Measurements from ENCODE around the gene LLGL2.

LLGL2 gene

GRCh38 chr17:75478508-75478907 lies 47.0 kb upstream of the LLGL2 start:
- H2AFZ ChIP-seq (ENCODE audit: low read depth) = no peak overlapping the region
- H3K4me2 ChIP-seq = no peak overlapping the region
- H4K20me1 ChIP-seq (ENCODE audit: insufficient read depth) = no peaks in the 10 kb centered on the region
- no peak overlapping the region for H3K9ac ChIP-seq
- H3K27me3 ChIP-seq (ENCODE audit: insufficient read depth, low read depth) = no peaks in the 10 kb centered on the region
- H3K27ac ChIP-seq = no peak overlapping the region
- no peaks in the 10 kb centered on the region for H3K36me3 ChIP-seq (ENCODE audit: insufficient read depth)
- TF ChIP-seq, protein P1, sequence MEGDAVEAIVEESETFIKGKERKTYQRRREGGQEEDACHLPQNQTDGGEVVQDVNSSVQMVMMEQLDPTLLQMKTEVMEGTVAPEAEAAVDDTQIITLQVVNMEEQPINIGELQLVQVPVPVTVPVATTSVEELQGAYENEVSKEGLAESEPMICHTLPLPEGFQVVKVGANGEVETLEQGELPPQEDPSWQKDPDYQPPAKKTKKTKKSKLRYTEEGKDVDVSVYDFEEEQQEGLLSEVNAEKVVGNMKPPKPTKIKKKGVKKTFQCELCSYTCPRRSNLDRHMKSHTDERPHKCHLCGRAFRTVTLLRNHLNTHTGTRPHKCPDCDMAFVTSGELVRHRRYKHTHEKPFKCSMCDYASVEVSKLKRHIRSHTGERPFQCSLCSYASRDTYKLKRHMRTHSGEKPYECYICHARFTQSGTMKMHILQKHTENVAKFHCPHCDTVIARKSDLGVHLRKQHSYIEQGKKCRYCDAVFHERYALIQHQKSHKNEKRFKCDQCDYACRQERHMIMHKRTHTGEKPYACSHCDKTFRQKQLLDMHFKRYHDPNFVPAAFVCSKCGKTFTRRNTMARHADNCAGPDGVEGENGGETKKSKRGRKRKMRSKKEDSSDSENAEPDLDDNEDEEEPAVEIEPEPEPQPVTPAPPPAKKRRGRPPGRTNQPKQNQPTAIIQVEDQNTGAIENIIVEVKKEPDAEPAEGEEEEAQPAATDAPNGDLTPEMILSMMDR (conservative IDR thresholded peaks at IDR 0.05; ENCODE audit: low read depth, low read length) = no peak
- no peaks in the 10 kb centered on the region for H3K4me1 ChIP-seq (ENCODE audit: low read depth, poor library complexity, severe bottlenecking)
- H3K4me3 ChIP-seq (IDR thresholded peaks at IDR 0.05; ENCODE audit: insufficient read depth, low read depth, low read length) = no peak overlapping the region
- H3K79me2 ChIP-seq (ENCODE audit: insufficient read depth, low read depth) = no peaks in the 10 kb centered on the region

DNA sequence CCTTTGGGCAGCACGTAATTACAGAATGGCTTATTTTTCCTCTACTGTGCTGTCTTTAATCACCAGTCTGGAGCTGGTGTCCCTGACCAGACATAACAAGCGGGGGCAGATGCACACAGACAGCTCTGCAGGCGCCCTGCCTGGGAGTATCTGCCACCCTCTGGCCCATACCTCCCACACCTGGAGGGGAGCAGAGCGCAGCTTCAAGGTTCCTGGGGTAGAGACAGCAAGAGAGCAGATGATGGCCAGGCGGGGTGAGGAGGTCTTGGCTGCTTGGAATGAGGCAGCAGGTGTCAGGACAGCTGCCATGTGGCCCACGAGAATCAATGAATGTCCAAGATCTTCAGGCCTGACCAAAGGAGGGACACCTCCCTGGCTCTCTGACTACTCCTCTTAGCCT lies 45.2 kb upstream of the LLGL2 start:
- no peak overlapping the region for H2AFZ ChIP-seq (ENCODE audit: low read depth)
- H3K27me3 ChIP-seq (ENCODE audit: insufficient read depth, low read depth) = no peaks in the 10 kb centered on the region
- no peaks in the 10 kb centered on the region for H4K20me1 ChIP-seq (ENCODE audit: insufficient read depth)
- no peak overlapping the region for H3K9ac ChIP-seq
- H3K36me3 ChIP-seq (ENCODE audit: insufficient read depth) = no peaks in the 10 kb centered on the region
- H3K27ac ChIP-seq = no peak overlapping the region
- no peaks in the 10 kb centered on the region for H3K4me1 ChIP-seq (ENCODE audit: low read depth, poor library complexity, severe bottlenecking)
- no peak overlapping the region for H3K4me2 ChIP-seq
- TF ChIP-seq, protein P1 (conservative IDR thresholded peaks at IDR 0.05; ENCODE audit: low read depth, low read length) = no peak
- H3K4me3 ChIP-seq (IDR thresholded peaks at IDR 0.05; ENCODE audit: insufficient read depth, low read depth, low read length) = no peak overlapping the region
- H3K79me2 ChIP-seq (ENCODE audit: insufficient read depth, low read depth) = no peaks in the 10 kb centered on the region

DNA sequence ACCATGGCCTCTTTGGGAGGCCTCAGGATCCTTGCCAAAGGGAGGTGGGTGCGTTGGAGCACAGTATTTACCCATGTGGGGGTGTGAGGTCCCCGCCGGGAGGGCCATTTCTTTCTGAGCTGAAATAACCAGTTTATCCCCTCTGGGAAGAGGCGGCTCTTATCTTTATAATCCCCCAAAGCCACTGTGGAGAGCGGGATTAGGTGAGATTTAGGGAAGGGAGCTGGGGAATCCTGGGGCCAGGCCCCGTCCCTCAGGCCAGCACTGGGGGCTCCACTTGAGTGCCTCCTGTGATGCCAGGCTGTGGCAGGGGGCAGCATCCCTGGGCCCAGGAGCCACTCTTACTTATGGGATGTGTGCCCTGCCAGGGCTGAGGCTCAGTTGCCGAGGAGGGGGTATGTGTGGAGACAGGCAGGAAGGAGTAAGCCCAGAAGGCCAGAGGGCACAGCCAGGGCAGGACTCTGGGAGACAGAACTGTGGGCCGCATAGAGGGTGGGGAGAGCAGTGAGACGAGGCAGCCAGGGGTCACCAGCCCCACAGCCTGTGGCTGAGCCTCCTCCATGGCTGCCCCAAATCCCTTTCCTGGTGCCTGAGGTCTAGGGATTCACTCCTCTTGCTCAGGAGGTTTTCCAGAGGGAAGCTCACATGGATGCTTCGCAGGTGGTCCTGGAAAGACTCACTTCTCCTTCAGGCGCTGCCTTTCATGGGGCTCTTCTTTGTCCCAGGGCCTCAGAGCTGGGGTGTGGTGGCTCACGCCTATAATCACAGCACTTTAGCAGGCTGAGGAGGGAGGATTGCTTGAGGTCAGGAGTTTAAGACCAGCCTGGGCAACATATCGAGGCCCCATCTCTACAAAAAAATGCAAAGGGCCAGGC lies 44.1 kb upstream of the LLGL2 start:
- TF ChIP-seq, protein P1 (conservative IDR thresholded peaks at IDR 0.05; ENCODE audit: low read depth, low read length) = no peak
- no peaks in the 10 kb centered on the region for H3K27me3 ChIP-seq (ENCODE audit: insufficient read depth, low read depth)
- H3K4me3 ChIP-seq (IDR thresholded peaks at IDR 0.05; ENCODE audit: insufficient read depth, low read depth, low read length) = no peak overlapping the region
- H4K20me1 ChIP-seq (ENCODE audit: insufficient read depth) = no peaks in the 10 kb centered on the region
- no peaks in the 10 kb centered on the region for H3K36me3 ChIP-seq (ENCODE audit: insufficient read depth)
- no peak overlapping the region for H3K9ac ChIP-seq
- H2AFZ ChIP-seq (ENCODE audit: low read depth) = no peak overlapping the region
- no peak overlapping the region for H3K27ac ChIP-seq
- H3K4me2 ChIP-seq = no peak overlapping the region
- no peaks in the 10 kb centered on the region for H3K4me1 ChIP-seq (ENCODE audit: low read depth, poor library complexity, severe bottlenecking)
- H3K79me2 ChIP-seq (ENCODE audit: insufficient read depth, low read depth) = no peaks in the 10 kb centered on the region

- Histone ChIP-seq H2AFZ (ENCODE audit: low read depth) (no peak overlapping the region), H3K79me2 (ENCODE audit: insufficient read depth, low read depth) (no peaks in the 10 kb centered on the region), H3K27me3 (ENCODE audit: insufficient read depth, low read depth) (no peaks in the 10 kb centered on the region), H3K4me1 (ENCODE audit: low read depth, poor library complexity, severe bottlenecking) (no peaks in the 10 kb centered on the region), H4K20me1 (ENCODE audit: insufficient read depth) (no peaks in the 10 kb centered on the region), H3K4me3 (IDR thresholded peaks at IDR 0.05; ENCODE audit: insufficient read depth, low read depth, low read length) (no peak overlapping the region), H3K36me3 (ENCODE audit: insufficient read depth) (no peaks in the 10 kb centered on the region), H3K9ac (no peak overlapping the region), H3K4me2 (no peak overlapping the region), H3K27ac (no peak overlapping the region)
- TF ChIP-seq, protein P1 (conservative IDR thresholded peaks at IDR 0.05; ENCODE audit: low read depth, low read length) = no peak
These were observed 43.2 kb upstream of the LLGL2 start for GRCh38 chr17:75482098-75482942.

All from KMS-11 (cell line).